Stimulated activated CD4-positive, alpha-beta T cell treated with anti-CD3 and anti-CD28 coated beads, Interleukin-4, amount 100 ng/mL, for 48 hours (primary cell): ENCODE results near the gene RFX4.
A peak's percentile ranks its signal among the peaks of the same experiment; 100 is the strongest.
"Not testable (repeated sequence)": the region's sequence is repeated elsewhere in the genome, so short reads cannot be mapped to it uniquely, and the experiment has no call there.

ENCODE experiments used
- DNase-seq, 2 donors: peaks; one replicate each; pipeline ENCODE4 v3.0.0-alpha.2; 2020; ENCODE audit warnings: low read depth in 2 of 2

RFX4 gene

DNA sequence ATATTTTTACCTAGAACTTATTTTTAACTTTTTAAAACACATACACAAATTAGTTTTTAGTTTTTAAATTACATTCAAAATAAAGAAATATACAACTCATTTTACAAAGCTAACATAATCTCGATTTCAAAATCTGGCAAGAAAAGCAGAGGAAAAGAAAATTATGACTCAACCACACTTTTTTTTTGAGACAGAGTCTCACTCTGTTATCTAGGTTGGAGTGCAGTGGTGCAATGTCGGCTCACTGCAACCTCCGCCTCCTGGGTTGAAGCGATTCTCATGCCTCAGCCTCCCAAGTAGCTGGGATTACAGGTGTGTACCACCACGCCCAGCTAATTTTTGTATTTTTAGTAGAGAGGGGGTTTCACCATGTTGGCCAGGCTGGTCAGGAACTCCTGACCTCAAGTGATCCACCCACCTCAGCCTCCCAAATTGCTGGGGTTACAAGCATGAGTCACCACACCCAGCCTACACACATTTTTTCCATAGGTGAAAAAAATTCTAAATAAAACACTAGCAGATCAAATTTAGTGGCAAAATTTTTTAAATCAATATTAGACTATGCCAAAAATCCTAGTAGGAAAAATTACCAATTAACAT is 143.9 kb downstream of the RFX4 start:
- not testable (repeated sequence) for DNase-seq

- DNase-seq: no peak
Measured at GRCh38 chr12:106729611-106730010, 146.8 kb downstream of the RFX4 start.

DNA sequence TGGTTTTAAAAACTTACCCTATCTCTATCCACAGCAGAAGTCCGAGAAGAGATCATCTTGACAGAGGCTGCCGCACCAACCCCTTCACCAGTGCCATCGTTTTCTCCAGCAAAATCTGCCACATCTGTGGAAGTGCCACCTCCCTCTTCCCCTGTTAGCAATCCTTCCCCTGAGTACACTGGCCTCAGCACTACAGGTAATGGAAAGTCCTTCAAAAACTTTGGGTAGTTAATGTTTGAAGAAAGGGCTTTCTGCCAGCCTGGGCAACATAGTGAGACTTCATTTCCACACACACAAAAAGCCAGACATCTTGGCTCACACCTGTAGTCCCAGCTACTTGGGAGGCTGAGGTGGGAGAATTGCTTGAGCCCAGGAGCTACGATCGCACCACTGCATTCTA is 150.1 kb downstream of the RFX4 start:
- no peak for DNase-seq

DNA sequence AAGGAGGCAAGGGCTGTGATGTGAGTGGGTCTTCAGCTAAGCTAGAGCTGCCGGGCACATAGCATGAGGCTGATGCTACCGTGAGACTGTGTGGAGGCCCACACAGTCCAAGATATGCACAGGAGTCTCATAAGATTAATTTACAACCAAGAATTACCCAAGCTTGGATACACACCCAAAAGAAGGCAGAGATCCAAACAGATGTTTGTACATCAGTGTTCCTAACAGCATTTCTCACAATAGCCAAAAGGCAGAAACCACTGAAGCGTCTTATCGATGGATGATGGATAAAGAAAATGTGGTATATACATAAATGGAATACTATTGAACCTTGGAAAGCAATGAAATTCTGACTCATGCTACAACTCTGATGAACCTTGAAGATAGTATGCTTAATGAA is 150.9 kb downstream of the RFX4 start:
- DNase-seq: no peak

- DNase-seq: no peak
Measured at GRCh38 chr12:106736051-106736957, 153.5 kb downstream of the RFX4 start.

- no peak for DNase-seq
Measured at GRCh38 chr12:106739318-106739717, 156.5 kb downstream of the RFX4 start.

GRCh38 chr12:106739815-106740530 is 157.2 kb downstream of the RFX4 start:
- DNase-seq: no peak

GRCh38 chr12:106740818-106741217 is 158.0 kb downstream of the RFX4 start:
- DNase-seq: no peak

- DNase-seq: no peak
Measured at GRCh38 chr12:106741247-106741646, 158.4 kb downstream of the RFX4 start.

DNA sequence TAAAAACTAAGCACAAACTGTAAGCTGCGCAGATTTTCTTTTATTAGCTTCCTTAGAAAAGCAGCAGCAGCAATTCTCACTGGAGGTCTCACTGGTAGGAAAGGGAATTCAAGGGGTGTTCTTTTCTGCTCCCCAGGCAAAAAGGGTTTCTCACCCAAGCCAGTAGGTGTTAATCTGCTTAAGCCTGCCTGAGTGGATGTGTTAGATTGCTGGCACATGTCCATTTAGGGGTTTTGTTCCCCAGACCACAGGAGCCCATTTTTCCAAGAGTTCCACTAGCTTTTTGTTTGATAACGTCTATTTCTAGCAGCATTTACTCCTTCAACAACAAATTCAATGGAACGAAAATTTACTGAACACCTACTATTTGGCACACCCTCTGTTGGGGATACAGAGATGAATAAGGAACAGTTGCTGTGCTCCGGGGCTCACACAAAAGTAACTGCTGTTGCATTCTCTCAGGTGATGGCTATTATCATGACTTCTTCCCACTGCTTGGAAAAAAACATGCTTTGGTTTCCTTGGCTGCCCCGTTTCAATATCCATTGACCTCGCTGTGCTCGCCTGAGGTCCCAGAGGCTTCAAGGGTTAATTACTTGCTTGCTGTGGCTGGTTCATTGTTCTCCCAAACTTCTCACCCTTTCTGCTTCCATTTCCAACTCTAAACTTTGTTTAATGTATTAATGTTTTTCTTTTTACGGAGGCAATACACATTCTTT is 160.6 kb downstream of the RFX4 start:
- no peak for DNase-seq

DNA sequence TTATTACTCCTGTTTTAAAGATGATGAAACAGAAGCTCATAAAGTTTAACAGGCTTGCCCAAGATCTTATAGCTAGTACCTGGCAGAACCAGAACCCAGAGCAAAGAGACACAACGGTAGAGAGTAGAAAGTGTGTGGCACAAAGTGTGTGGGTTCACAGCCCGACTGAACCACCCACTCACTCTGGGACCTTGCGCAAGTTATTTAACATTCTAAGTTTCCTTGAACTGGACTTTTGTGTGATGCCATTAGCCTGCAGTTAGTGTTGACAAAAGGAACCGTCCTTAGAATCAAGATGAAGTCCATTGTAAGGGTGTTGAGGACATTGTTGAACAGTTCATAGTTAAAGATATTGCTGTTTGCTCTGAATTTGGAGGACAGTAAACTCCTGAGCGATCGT is 161.8 kb downstream of the RFX4 start:
- no peak for DNase-seq

DNA sequence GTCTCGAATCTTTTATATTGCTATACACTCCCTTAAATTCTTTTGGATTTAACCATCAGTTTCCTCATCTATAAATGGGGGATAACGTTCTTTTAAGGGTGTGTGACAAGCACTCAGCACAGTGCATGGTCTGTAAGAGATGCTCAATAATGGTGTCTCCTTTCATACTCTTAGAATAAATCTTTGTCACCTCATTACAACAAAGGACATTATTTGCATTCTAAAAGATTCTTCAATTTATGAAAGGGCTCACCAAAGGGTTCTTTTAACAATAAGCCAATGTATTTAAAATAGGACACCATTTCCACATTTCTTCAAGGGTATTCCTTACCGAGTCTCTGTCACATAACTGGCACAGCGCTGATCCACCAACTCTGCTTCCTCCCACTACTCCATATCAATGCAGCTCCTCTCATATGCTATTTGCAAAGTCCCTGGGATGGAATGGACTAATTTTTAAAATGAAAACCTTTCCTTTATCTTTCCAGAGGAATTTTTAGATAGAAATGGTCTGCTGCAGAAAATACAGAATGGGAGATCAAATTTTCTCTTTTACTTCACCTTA is 162.5 kb downstream of the RFX4 start:
- DNase-seq: no peak

DNA sequence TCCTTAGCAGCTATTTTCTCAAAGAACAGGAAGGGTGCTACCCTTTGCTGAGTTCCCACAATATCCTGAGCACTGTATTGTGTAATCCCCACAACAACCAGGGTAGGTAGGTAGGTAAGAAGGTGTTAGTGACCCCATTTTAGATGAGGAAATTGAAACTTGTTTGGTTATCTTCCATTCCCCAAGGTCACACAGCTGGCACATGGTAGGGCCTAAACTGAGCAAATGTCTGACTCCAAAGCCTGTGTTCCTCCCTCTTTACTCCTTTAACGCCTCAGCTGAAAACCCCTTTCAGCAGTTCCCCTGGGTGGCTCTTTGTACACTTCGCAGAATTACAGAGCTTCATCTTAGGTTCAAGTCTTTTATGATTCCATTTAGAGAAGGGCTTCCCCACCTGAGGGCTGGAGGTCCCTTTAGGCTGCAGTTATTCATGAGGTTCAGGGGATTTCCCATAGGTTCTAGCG is 165.2 kb downstream of the RFX4 start:
- no peak for DNase-seq

DNA sequence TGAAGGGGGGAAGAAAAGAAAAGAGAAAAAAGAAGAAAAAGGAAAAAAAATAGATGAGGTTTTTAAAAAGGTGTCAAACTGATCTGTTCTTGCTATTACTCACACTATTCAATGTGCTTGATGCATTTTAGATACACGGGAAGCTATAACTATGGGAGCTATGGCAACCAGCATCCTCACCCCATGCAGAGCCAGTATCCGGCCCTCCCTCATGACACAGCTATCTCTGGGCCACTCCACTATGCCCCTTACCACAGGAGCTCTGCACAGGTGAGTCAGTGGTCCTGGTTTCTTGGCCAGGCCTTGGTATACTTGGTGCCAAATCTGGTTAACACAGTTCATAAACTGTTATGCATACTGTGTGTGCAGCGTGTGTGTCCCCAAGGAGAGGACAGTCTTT is 167.7 kb downstream of the RFX4 start:
- DNase-seq: no peak

GRCh38 chr12:106753526-106753925 is 170.7 kb downstream of the RFX4 start:
- peak; percentile 33 to 40 for DNase-seq

GRCh38 chr12:106754331-106754730 is 171.5 kb downstream of the RFX4 start:
- no peak for DNase-seq

DNA sequence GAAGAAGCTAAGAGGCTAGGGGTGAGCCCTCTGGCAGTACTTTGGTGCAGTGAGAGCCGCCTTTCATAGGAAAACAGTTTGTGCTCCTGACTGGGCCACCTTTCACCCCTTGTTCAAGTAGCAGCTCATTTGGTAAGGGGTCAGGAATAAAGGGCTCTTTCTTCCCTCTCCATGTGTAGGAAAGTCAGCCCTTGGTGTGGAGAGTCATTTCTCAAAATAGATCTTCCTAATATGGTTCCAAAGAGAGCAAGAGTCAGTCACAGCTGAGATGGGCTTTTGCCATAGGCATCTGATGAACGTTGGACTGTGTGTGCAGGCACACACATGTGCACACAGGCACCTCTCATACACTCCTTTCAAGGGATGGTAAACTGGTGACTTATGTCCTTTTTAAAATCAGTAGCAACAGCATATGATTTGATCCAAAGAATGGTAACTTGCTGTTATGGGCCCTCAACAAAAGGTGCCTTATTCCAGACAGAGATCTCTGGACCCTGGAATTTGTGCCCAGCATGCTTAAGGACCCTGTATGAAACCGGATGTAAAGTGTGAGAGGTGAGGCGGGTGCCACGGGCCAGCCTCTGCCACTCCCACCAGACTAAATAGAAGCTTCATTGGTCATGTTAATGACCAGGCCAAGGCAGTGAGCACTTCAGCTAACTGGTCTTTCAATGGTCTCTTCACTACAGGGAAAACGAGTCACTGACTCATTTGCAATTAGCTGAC is 175.0 kb downstream of the RFX4 start:
- DNase-seq: no peak

GRCh38 chr12:106758349-106759110 is 175.7 kb downstream of the RFX4 start:
- no peak for DNase-seq

- no peak for DNase-seq
Measured at GRCh38 chr12:106759526-106760183, 176.9 kb downstream of the RFX4 start.

GRCh38 chr12:106760184-106760531 is 177.4 kb downstream of the RFX4 start:
- no peak for DNase-seq
